Glutamatergic neuron (in vitro differentiated cells): ENCODE data around the gene PADI1. TPM values are rescaled to one million over a fixed set of nuclear protein-coding genes. Genes with fewer than 3 reads are reported as not detected.
"Not testable (repeated sequence)": the region's sequence is repeated elsewhere in the genome, so short reads cannot be mapped to it uniquely, and the experiment has no call there.

ENCODE experiments used
- DNase-seq: peaks from one replicate; pipeline ENCODE4 v3.0.0; 2022
- H3K27ac Mint-ChIP-seq: one replicate; pipeline ENCODE4 v1.8.0; 2020; ENCODE audit warnings: mild to moderate bottlenecking, mixed read lengths, inconsistent platforms; ENCODE audit not compliant: unreplicated experiment
- H3K27me3 Mint-ChIP-seq: one replicate; pipeline ENCODE4 v1.8.0; 2020; ENCODE audit warnings: mild to moderate bottlenecking, moderate library complexity, mixed read lengths, inconsistent platforms; ENCODE audit not compliant: unreplicated experiment
- H3K36me3 Mint-ChIP-seq: one replicate; pipeline ENCODE4 v1.8.0; 2020; ENCODE audit warnings: mild to moderate bottlenecking, mixed read lengths, inconsistent platforms; ENCODE audit not compliant: unreplicated experiment
- H3K4me1 Mint-ChIP-seq: one replicate; pipeline ENCODE4 v1.8.0; 2020; ENCODE audit warnings: mild to moderate bottlenecking, low read depth, mixed read lengths, inconsistent platforms; ENCODE audit not compliant: unreplicated experiment
- H3K4me3 Mint-ChIP-seq: one replicate; pipeline ENCODE4 v1.8.0; 2020; ENCODE audit warnings: mild to moderate bottlenecking, mixed read lengths, inconsistent platforms; ENCODE audit not compliant: unreplicated experiment
- H3K9me3 Mint-ChIP-seq: one replicate; pipeline ENCODE4 v1.8.0; 2020; ENCODE audit warnings: mild to moderate bottlenecking, moderate library complexity, mixed read lengths, inconsistent platforms; ENCODE audit not compliant: unreplicated experiment
- total RNA-seq: library from RNA; stranded (reverse); fragmentation: NEBNext Ultra II Directional; extraction: Animal tissue kit (Norgen Biotek cat#: 25700); gene quantifications from one replicate; pipeline ENCODE4 v1.2.1, GENCODE V29; 2021; ENCODE audit not compliant: unreplicated experiment
- TF ChIP-seq, protein P1 (sequence below): fragments of 200-600 bp; sonication (generic); IDR thresholded peaks from one replicate; pipeline ENCODE4 v1.5.0; 2021; ENCODE audit not compliant: partially characterized antibody, unreplicated experiment

Gene PADI1
- total RNA-seq, 1 donor from 2014 or later, result not detected

DNA sequence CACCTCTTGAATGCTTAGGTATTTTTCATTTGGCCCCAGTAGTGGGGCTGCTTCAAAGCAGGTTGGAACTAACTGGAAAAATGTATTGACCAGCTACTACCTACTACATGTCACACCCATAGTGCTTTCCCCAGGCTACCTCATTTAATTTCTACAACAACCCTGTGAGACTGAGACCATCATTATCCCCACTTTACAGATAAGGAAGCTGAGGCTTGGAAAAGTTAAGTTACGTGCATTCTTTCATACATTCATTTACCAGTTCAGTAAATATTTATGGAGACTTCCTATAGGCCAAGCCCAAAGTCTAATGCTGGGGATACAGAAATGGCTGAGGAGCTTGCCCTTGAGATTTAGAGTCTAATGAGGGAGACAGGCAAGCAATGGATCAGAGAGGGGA lies 29.5 kb downstream of the PADI1 start:
- TF ChIP-seq, protein P1, sequence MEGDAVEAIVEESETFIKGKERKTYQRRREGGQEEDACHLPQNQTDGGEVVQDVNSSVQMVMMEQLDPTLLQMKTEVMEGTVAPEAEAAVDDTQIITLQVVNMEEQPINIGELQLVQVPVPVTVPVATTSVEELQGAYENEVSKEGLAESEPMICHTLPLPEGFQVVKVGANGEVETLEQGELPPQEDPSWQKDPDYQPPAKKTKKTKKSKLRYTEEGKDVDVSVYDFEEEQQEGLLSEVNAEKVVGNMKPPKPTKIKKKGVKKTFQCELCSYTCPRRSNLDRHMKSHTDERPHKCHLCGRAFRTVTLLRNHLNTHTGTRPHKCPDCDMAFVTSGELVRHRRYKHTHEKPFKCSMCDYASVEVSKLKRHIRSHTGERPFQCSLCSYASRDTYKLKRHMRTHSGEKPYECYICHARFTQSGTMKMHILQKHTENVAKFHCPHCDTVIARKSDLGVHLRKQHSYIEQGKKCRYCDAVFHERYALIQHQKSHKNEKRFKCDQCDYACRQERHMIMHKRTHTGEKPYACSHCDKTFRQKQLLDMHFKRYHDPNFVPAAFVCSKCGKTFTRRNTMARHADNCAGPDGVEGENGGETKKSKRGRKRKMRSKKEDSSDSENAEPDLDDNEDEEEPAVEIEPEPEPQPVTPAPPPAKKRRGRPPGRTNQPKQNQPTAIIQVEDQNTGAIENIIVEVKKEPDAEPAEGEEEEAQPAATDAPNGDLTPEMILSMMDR, result no peak

DNA sequence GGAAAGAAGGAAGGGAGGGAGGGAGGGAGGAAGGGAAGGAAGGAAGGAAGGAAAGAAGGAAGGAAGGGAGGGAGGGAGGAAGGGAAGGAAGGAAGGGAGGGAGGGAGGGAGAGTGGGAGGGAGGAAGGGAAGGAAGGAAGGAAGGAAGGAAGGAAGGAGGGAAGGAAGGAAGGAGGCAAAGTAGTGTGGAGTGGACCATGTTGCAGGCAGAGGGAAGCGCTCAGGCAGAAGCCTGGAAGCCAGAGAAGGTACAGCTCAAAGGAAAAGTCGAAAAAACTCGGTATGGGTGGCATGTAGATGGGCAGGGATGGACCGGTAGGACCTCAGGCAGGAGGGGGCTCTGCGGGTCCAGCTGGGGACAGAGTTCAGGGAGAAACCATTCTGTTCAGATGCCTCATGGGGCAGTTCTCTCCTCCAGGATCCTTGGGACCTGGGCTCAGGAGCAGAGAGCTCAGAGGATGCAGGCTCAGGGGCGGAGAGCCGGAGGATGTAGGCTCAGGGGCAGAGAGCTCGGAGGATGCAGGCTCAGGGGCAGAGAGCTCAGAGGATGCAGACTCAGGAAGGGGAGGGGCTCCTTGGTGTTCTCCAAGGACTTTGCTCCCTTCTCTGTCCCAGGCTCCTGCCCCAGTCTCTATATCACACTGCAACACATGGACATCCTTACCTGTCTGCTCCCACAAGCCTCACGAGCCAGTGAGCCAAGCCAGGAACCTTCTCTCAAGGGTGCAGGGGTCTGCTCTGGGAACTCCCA lies 30.4 kb downstream of the PADI1 start:
- Mint-ChIP-seq H3K27me3 (peaks cover 9% of the 10 kb centered on the region), H3K27ac (no peak overlapping the region), H3K4me1 (no peaks in the 10 kb centered on the region), H3K9me3 (peaks cover 2% of the 10 kb centered on the region), H3K4me3 (no peak overlapping the region), H3K36me3 (no peaks in the 10 kb centered on the region)
- no peak for DNase-seq
- TF ChIP-seq, protein P1, result no peak

More for the DNA sequence above, 29.5 kb downstream of the PADI1 start:
- Mint-ChIP-seq H3K27me3 (peaks cover 12% of the 10 kb centered on the region), H3K27ac (no peak overlapping the region), H3K4me3 (no peak overlapping the region), H3K9me3 (peaks cover 3% of the 10 kb centered on the region), H3K4me1 (no peaks in the 10 kb centered on the region), H3K36me3 (no peaks in the 10 kb centered on the region)
- DNase-seq, result no peak

DNA sequence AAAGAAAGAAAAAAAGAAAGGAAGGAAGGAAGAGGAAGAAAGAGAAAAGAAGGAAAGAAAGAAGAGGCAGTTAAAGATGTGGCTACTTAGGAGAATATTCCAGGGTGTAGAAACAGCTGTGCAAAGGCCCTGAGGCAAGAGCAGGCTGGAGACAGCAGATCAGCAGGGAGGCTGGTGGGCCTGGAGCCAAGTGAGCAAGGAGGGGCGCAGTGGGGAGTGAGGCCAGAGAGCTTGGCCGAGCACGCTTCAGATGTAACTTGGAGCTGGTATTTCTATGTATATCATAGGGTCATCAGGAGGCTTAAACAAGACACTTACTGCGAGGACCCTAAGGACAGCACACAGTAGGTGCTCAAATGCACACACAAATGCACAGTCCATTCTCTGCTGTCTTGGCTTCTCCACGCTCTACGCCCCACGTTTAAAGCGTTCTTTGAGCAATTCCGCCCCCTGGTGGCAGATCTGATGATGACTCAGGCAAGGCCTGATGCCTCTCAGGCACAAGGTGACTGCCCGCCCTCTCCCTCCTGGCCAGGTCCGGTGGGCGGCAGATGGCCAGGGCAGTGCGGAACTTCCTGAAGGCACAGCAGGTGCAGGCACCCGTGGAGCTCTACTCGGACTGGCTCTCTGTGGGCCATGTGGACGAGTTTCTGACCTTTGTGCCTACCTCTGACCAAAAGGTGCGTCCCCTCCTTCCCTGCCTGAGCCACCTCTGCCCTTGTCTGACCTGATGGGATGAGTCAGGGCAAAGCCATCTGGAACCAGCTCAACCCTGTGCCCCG lies 32.0 kb downstream of the PADI1 start:
- DNase-seq, result peak; percentile 97
- Mint-ChIP-seq H3K27ac (no peak overlapping the region), H3K36me3 (no peaks in the 10 kb centered on the region), H3K4me1 (peaks cover 3% of the 10 kb centered on the region), H3K9me3 (no peaks in the 10 kb centered on the region), H3K27me3 (peaks cover 9% of the 10 kb centered on the region), H3K4me3 (no peak overlapping the region)
- TF ChIP-seq, protein P1, result peak; percentile 94

DNA sequence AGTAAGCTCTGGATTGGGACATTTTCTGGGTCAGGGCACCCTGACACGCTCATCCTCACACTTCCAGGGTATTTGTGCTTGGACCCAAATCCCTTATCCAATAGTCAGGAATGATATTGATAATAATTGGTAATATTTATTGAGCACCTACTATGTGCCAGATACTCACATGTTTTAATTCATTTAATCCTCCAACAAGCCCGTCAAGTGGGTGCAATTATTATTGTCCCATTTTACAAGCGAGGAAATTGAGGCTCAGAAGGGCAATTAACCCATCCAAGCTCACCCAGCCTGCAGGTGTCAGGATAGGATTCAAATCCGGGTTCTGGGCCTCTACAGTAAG lies 32.6 kb downstream of the PADI1 start:
- no peaks in the 10 kb centered on the region for H3K36me3 Mint-ChIP-seq
- TF ChIP-seq, protein P1, result no peak
- peaks cover 9% of the 10 kb centered on the region for H3K27me3 Mint-ChIP-seq
- H3K4me1 Mint-ChIP-seq, result peaks cover 3% of the 10 kb centered on the region
- no peak for DNase-seq
- H3K4me3 Mint-ChIP-seq, result no peak overlapping the region
- H3K9me3 Mint-ChIP-seq, result no peaks in the 10 kb centered on the region
- no peak overlapping the region for H3K27ac Mint-ChIP-seq

DNA sequence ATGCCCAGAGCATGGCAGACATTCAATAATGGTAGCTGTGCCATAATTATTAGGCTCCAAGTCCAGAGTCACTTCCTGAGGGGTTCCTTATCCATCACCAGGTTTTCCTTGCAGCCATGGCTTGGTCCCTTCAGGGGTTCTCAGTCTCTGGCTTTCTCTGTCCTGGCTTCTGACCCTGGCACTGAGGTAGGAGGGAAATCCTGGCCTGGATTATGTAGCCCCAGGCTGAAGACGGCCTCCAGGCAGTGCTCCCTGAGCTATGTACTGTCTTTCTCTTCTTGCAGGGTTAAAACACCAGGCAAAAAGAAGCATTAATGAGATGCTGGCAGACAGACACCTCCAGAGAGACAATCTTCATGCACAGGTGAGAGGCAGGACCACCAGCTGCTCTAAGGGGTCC lies 34.5 kb downstream of the PADI1 start:
- H3K27ac Mint-ChIP-seq, result no peak overlapping the region
- TF ChIP-seq, protein P1, result no peak
- peak; percentile 83 for DNase-seq
- no peaks in the 10 kb centered on the region for H3K36me3 Mint-ChIP-seq
- peaks cover 7% of the 10 kb centered on the region for H3K27me3 Mint-ChIP-seq
- H3K4me1 Mint-ChIP-seq, result peaks cover 3% of the 10 kb centered on the region
- no peak overlapping the region for H3K4me3 Mint-ChIP-seq
- H3K9me3 Mint-ChIP-seq, result no peaks in the 10 kb centered on the region

DNA sequence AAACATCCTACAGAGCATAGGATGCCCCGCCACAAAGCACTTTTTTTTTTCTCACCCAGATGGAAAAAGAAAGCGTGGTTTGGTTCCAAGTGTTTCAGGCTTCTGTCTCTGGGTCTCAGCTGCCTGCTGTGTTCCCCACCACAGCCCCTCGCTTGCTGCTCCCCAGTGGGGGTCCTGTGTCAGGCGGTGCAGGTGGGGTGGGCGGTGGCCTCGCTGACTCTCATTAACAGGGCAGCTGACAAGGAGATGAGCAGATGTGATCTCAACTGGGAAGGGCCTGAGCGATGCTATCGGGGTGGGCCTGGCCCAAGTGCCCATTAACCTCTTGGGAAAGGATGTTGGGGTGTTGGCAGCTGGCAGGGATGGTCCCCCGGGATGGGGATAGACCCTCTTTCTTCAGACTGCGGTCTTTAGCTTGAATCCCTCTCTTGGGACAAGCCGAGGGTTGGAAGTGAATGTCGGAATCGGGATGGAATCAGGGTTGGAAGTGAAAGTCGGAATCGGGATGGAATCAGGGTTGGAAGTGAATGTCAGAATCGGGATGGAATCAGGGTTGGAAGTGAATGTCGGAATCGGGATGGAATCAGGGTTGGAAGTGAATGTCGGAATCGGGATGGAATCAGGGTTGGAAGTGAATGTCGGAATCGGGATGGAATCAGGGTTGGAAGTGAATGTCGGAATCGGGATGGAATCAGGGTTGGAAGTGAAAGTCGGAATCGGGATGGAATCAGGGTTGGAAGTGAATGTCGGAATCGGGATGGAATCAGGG lies 36.3 kb downstream of the PADI1 start:
- DNase-seq, H3K4me1 Mint-ChIP-seq, H3K36me3 Mint-ChIP-seq, H3K27ac Mint-ChIP-seq, H3K27me3 Mint-ChIP-seq, H3K9me3 Mint-ChIP-seq, H3K4me3 Mint-ChIP-seq: not testable (repeated sequence)

DNA sequence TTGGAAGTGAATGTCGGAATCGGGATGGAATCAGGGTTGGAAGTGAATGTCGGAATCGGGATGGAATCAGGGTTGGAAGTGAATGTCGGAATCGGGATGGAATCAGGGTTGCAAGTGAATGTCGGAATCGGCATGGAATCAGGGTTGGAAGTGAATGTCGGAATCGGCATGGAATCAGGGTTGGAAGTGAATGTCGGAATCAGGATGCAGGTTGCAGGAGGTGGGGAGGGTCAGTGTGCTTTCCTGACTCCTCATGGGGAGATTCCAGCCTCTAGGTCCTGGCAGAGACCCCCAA lies 36.8 kb downstream of the PADI1 start:
- not testable (repeated sequence) for DNase-seq, H3K9me3 Mint-ChIP-seq, H3K4me1 Mint-ChIP-seq, H3K36me3 Mint-ChIP-seq, H3K27ac Mint-ChIP-seq, H3K4me3 Mint-ChIP-seq, H3K27me3 Mint-ChIP-seq
